GM18868 (cell line): Measurements from ENCODE around the gene CITED4.

ENCODE experiments used
- ATAC-seq: cut with Tn5 transposase; IDR thresholded peaks from one replicate; pipeline ENCODE4 v1.9.1; 2021; ENCODE audit warnings: mild to moderate bottlenecking, moderate library complexity; ENCODE audit not compliant: unreplicated experiment

The CITED4 gene

GRCh38 chr1:40855513-40855912 is 6.7 kb downstream of the CITED4 start:
- no peak for ATAC-seq

- no peak for ATAC-seq
Measured at GRCh38 chr1:40853885-40854170, 8.3 kb downstream of the CITED4 start.

DNA sequence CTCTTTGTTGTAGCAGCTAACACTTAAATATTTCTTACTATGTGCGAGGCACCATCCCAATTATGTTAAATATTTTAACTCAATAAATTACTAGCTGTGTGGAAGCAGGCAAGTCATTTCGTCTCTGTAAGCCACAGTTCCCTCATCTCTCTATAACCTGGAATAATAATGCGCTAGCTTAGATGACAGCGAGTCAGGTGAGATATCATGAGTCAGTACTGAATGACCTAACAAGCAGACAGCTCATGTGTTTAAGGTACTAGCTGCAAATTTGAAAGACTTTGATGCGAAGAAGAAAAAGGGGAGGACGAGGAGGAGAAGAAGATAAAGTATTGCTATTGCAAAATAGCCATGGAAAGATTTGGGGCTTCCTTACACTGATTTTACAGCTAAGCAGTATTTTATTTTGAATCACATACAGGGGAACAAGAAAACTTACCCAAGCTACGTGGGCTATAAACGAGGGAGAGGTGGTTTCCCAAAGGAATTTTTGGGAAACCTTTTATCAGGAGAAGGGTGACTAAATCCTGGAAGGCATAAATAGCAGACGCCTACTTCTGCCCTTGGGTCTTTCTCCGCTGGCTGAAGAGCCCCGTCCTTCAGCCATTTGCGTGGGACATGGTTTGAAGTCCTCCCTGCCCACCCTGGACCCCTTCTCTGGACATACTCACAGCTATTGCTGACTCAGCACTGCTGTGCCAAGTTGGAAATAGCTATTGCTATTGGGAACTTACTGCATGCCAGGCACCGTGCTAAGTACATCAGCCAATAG is 8.9 kb downstream of the CITED4 start:
- no peak for ATAC-seq

GRCh38 chr1:40851643-40852042 is 10.5 kb downstream of the CITED4 start:
- ATAC-seq: peak; percentile 63

- no peak for ATAC-seq
Measured at GRCh38 chr1:40849801-40850592, 12.2 kb downstream of the CITED4 start.

- no peak for ATAC-seq
Measured at GRCh38 chr1:40848530-40849189, 13.5 kb downstream of the CITED4 start.

DNA sequence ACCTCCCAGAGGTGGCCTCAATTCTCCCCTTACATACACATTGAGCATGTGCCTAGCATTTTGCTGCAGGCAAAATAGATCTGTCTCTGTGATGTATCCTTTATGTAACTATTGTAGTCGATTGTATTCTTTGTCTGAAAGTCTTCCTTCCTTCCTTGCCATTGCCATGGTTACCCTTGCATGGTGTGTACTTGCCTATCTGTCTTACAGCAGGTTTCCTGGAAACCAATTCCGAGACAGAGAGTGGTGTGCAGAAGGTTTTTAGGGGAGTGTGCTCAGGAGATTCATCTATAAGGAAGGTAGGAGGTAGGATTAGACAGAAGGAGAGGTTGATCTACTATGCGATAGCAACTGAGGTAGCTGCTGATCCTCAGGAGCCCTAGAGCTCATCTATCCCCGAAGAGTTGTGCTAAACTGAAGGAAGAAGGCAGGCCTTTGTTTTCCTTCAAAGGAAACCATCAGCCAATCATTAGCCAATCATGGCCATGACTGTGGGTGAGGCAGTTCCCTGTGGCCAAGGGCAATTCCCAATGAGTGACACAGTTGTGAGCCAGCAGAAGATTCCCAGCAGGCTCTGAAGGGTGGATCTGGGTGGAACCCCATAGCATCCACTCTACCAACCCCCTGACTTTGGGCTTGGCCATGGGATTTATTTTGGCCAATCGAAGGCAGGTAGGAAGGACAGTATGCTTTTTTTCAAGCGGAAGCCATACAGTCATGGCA is 15.0 kb downstream of the CITED4 start:
- ATAC-seq: no peak

- ATAC-seq: no peak
Measured at GRCh38 chr1:40845895-40846294, 16.3 kb downstream of the CITED4 start.

- ATAC-seq: no peak
Measured at GRCh38 chr1:40844887-40845878, 17.0 kb downstream of the CITED4 start.

DNA sequence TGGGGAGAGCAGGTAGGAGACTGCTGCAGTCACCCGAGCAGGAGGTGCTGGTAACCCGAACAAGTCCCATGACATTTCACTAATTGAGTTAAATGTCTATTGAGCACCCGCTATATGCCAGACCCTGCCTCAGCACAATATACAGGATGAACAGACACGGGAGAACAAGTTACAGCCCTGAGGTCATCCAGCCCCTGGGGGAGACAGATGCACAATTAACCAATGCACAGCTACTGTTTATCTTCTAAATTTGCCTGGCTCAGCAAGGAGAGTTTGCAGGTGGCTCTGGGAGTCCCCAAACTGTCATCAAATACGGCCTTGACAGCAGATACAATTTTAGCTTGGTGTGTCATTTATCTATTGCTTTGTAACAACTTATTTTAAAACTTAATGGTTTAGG is 18.1 kb downstream of the CITED4 start:
- no peak for ATAC-seq

- no peak for ATAC-seq
Measured at GRCh38 chr1:40842691-40843090, 19.5 kb downstream of the CITED4 start.

DNA sequence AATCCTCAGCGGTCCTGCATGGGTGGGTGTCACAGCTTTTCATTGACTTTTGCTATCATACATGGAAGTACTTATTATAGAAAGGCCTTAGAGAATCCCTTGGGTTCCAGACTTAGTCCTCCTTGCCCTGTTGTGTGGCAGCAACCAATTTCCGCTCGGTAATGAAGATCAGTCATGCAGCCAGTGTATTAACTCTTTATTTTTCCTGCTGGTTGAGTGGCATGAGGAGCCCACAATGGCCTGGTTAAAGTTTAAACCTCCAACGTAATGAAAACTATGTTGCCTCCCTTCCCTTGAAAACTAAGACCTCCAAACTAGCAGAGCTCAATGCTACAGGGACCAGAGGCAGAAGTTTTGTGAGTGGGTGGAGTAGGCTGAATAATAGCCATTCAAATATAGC is 20.0 kb downstream of the CITED4 start:
- ATAC-seq: no peak

- ATAC-seq: no peak
Measured at GRCh38 chr1:40841602-40842001, 20.6 kb downstream of the CITED4 start.

GRCh38 chr1:40840526-40841323 is 21.4 kb downstream of the CITED4 start:
- no peak for ATAC-seq

DNA sequence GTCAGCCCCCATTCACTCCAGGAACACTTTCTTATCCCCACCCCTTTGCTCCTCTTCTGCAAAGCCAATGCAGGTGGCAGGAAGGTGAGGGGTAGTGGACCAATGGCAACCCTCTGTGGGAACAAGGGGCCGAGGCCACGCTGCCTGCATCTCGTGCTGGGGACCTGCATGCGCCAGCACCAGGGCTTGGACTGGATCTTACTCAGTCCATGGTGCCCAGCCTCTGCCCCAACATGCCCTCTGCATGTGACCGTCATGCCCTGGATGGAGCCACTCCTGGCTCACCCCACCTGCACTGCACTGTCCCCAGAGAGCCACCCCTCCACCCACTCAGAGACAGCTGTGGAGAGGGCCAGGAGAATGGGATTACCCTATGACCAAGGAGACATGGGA is 22.2 kb downstream of the CITED4 start:
- no peak for ATAC-seq

DNA sequence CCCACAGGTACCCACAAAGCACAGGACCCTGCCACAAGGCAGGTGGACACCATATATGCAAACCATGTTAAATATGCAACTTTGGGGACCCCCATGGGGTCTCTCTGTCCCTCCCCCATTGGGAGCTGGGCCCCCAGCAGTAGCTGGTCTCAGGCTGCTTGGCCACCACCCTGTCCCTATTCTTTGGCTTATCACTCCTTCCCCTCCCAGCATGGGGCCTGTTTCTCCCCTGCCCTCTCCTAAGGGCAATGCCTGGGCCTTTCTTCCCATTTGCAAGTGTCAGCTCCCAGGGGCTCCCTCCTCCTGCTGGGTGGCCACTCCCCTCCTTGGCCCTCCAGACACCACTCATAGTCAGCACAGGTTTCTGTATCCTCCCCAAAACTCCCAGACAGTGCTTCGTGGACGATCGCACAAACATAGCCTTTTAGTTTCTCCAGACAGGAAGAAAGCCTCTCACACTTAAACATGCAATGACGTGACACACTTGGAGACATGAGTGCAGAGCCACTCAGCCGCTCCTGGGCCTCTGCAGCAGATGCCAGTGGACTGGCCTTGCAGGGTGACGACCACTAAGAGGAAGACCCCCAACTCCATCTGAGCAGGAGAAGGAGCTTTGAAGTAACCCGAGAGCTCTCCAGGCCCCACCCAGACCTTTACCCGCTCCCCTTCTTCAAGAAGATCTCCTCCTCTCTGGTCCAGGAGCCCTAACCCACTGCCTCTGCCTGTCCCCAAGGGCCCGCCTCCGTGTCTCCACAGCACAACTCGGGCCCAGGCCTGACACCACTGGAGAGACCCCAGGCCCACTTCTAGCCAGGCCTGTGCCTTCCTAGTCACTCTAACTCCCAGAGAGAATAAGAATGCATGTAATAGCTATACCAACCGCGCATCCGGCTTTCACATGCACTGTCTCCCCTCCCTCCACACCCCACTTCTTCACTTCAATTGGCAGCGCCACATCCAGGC is 22.9 kb downstream of the CITED4 start:
- ATAC-seq: no peak

GRCh38 chr1:40838045-40838979 is 23.9 kb downstream of the CITED4 start:
- ATAC-seq: no peak
